AG04450 (cell line): ENCODE measurements around the gene TEX10. TPM values are rescaled to one million over a fixed set of nuclear protein-coding genes. Genes with fewer than 3 reads are reported as not detected.

Experiments
- CTCF ChIA-PET: fragments of 300-600, 350-600 bp; formaldehyde crosslinking; extraction: SDS; loops from one replicate; lab custom pipeline; 2022; ENCODE audit warnings: antibody characterized with exemption, inconsistent platforms; lab: Charles Lee
- POLR2A ChIA-PET: fragments of 350-600 bp; formaldehyde crosslinking; extraction: SDS; loops from one replicate; lab custom pipeline; 2021; ENCODE audit warnings: antibody characterized with exemption, inconsistent platforms; lab: Yijun Ruan, JAX
- DNase-seq: peaks from one replicate; pipeline ENCODE4 v3.0.0-alpha.2; 2011; ENCODE audit warnings: low read depth, low spot score
- H3K27ac ChIP-seq: one replicate; pipeline ENCODE4 v1.5.1; 2012; ENCODE audit warnings: low read depth, low read length, control low read depth
- H3K27me3 ChIP-seq: one replicate; pipeline ENCODE4 v1.6.0; 2012; ENCODE audit warnings: low read length; ENCODE audit not compliant: control insufficient read depth, insufficient read depth
- H3K4me3 ChIP-seq: 2 replicates; pipeline ENCODE4 v1.5.1; 2011; ENCODE audit warnings: mild to moderate bottlenecking, low read depth, low read length, control low read depth
- H3K9me3 ChIP-seq: 2 replicates; pipeline ENCODE4 v1.5.1; 2012; ENCODE audit warnings: low read length; ENCODE audit not compliant: control insufficient read depth, insufficient read depth
- CTCF ChIP-seq: IDR thresholded peaks from 2 replicates; pipeline ENCODE4 v1.5.1; 2011; ENCODE audit warnings: low read depth, low read length, control low read depth, inconsistent platforms
- polyA plus RNA-seq: library from polyadenylated mRNA; depleted of rRNA; stranded (reverse); fragments of >200 nt; gene quantifications from 2 replicates; pipeline ENCODE4 v1.2.3, GENCODE V29; 2011

TEX10 gene
- polyA plus RNA-seq, 1 experiment: 31.5 TPM

- DNase-seq: no peak
- no peak for TF ChIP-seq CTCF
- no peak overlapping the region for H3K27ac ChIP-seq
Observed at GRCh38 chr9:100294341-100294740, 58.4 kb downstream of the TEX10 start.

DNA sequence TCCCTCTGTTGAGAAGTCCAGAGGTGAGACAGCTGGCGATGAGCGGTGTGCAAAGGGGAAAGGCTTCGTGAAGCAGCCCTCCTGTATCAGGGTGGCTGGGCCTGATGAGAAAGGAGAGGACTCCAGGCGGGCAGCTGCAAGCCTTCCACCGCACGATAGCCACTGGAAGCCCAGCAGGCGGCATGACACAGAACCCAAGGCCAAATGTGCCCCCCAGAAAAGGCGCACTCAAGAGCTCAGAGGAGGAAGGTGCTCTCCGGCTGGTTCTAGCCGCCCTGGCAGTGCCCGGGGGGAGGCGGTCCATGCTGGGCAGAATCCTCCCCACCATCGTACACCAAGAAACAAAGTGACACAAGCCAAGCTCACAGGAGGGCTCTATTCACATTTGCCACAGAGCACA is 60.3 kb downstream of the TEX10 start:
- CTCF ChIA-PET: no interaction called here
- TF ChIP-seq CTCF: no peak
- POLR2A ChIA-PET: no interaction called here
- no peak for DNase-seq
- Histone ChIP-seq H3K9me3 (no peaks in the 10 kb centered on the region), H3K27me3 (no peaks in the 10 kb centered on the region), H3K4me3 (no peak overlapping the region), H3K27ac (no peak overlapping the region)

More at GRCh38 chr9:100294341-100294740, 58.4 kb downstream of the TEX10 start:
- ChIA-PET CTCF (no interaction called here), POLR2A (no interaction called here)
- Histone ChIP-seq H3K27me3 (no peaks in the 10 kb centered on the region), H3K9me3 (no peaks in the 10 kb centered on the region), H3K4me3 (no peak overlapping the region)

- Histone ChIP-seq H3K27ac (no peak overlapping the region), H3K9me3 (no peaks in the 10 kb centered on the region), H3K27me3 (no peaks in the 10 kb centered on the region), H3K4me3 (no peak overlapping the region)
- no peak for DNase-seq
- CTCF ChIA-PET: no interaction called here
- no peak for TF ChIP-seq CTCF
- POLR2A ChIA-PET: no interaction called here
Observed at GRCh38 chr9:100290714-100291113, 62.0 kb downstream of the TEX10 start.

GRCh38 chr9:100287186-100287585 is 65.6 kb downstream of the TEX10 start:
- no peak overlapping the region for H3K4me3 ChIP-seq
- ChIA-PET CTCF (no interaction called here), POLR2A (no interaction called here)
- H3K27ac ChIP-seq: no peak overlapping the region
- H3K9me3 ChIP-seq: peaks cover 4% of the 10 kb centered on the region; the same call in 1 of the 2 replicates
- DNase-seq: no peak
- TF ChIP-seq CTCF: no peak
- H3K27me3 ChIP-seq: no peaks in the 10 kb centered on the region

GRCh38 chr9:100286257-100286656 is 66.5 kb downstream of the TEX10 start:
- TF ChIP-seq CTCF: no peak
- Histone ChIP-seq H3K9me3 (peaks cover 4% of the 10 kb centered on the region; the same call in 1 of the 2 replicates), H3K27ac (no peak overlapping the region), H3K27me3 (no peaks in the 10 kb centered on the region), H3K4me3 (no peak overlapping the region)
- DNase-seq: no peak
- ChIA-PET POLR2A (no interaction called here), CTCF (interaction anchor here (1.0 to 1.6 kb wide), 2 partner anchors 10 to 38 kb away, joined by 3 to 7 read pairs; no protein-coding TSS in a partner anchor)
